ENCODE results near the gene FOXN3. TPM values are rescaled to one million over a fixed set of nuclear protein-coding genes. Genes with fewer than 3 reads are reported as not detected.

FOXN3 gene
- total RNA-seq, 1 donor: 84.0 TPM

DNA sequence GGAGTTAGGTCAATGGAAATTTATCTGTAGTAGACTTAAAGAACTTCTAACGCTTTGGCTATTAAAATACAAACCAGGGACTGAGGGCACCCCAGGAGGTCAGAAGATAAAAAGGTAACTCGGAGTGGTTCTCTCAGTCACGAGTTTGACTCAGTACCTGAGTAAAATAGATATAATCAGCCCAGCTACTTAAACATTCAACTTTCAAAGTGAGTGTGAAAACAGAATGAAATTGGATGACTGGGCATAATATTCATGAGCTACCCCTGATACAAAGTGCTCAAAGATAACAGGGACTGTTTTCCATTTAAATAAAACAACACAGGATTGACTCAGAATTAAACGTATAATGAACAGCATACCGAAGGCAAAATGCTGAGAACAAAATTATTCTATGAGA lies 75.0 kb downstream of the FOXN3 start:
- no peak for DNase-seq (ENCODE audit: low read depth in 2 of 3, low spot score in 2 of 3)

DNA sequence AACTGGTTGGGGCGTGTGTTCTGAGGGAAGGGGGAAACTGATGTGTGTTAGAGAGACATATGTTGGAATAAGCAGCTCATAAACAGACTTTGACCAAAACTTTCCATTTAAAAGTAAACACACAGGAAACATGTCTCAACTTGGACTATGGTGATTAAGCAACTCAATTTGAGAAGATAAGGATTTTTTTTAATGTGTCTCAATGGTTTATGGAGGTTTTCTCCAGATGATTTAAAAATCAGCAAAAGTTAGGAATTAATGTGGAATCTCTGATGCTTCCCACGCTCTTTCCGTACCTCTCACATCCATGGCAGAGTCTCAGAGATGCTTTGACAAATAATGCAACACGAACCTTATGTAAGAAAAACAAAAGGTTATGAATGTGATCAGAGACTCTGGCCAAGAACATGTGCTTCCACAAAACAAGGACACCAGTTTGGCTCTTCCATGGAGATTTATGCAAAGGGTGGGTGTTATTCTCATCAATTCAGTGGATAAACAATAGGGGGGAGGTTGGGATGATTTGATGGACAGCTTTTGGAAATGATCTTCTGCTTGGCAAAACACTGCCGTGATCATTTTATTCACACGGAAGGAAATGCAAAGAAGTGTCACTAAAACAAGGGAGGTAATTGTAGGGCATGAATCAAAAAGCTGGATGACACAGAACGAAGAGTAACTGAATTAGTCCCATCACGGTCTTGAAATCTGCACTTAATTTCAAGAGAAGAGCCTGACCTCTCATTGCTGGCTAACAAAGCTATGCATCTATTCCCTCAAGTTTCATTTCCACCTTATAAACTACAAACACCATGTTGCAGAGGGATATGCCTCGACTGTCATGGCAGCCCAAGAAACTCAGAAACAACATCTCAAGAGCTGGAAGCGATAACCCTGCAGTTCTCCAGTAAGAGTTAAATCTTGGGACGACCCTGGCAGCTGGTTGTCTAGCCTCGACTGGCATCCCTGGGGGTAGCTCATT lies 76.5 kb downstream of the FOXN3 start:
- DNase-seq (ENCODE audit: low read depth in 2 of 3, low spot score in 2 of 3): no peak

DNA sequence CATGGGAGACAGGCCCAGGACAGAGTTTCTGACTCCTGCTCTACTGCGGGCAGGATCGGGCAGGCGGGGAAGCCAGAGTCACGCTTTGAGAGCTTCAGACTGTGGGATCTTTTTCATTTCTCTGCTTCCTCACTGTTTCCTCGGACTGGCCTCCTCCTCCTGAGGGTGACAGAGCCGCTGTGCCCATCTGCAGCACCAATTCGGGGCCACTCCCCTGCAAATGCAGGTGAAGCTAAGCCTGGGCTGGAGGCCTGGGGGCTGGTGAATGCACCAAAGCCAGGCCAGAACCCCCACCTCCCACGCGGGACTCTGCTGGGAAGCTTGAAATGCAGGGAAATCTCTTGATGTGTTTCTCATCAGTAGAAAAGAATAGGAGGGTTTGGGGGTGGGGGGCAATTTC lies 77.5 kb downstream of the FOXN3 start:
- DNase-seq (ENCODE audit: low read depth in 2 of 3, low spot score in 2 of 3): no peak

DNA sequence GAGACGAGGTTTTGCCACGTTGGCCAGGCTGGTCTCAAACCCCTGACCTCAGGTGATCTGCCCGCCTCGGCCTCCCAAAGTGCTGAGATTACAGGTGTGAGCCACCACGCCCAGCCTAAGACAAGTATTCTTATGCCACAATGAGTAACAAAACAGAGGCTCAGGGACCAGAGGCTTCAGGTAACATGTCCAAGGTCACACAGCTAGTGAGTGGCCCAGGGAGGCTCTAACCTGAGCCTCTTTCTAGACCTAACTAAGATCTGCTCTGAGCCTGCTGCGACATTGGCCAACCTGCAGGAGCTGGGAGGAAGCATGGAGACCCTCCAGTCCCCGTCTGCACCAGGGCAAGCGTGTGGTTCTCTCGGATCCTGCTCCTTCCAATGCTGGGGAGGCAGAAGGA lies 77.9 kb downstream of the FOXN3 start:
- no peak for DNase-seq (ENCODE audit: low read depth in 2 of 3, low spot score in 2 of 3)

DNA sequence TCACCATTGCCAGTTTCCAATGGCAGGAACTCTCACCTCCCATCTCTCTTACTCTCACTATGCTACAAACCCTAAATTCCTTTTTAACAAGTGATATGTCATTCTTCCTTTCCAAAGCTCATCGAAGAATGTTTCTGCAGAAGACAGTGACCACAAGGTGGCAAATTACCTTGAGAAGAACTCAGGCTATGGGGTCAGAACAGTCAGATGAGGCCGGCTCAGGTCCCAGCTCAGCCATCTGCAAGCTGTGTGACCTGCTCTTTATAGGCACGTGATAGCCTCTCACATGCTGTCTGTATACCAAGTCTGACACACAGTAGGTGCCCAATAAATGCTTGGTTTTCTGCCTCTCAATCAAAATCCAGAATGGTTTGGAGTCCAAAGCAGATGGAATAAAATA lies 80.7 kb downstream of the FOXN3 start:
- DNase-seq (ENCODE audit: low read depth in 2 of 3, low spot score in 2 of 3): peak in 1 of 3 donors; percentile 26

DNA sequence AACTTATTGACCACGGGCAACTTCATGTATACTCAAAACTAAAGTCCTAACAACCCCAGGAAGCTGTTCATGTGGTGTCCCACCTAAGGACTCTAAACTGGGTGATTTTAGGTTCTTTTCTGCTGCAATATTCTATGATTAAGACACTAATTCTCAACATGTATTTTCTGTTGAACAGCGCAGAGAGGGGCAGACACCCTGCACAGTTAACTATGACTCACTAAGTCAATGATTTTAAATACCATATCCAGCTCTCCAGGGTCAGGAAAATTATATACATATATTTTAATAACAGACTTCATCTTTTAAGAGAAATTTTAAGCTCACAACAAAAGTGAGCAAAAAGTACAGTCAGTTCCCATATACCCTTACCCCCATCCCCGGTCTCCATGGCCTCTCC lies 85.0 kb downstream of the FOXN3 start:
- DNase-seq (ENCODE audit: low read depth in 2 of 3, low spot score in 2 of 3): no peak

DNA sequence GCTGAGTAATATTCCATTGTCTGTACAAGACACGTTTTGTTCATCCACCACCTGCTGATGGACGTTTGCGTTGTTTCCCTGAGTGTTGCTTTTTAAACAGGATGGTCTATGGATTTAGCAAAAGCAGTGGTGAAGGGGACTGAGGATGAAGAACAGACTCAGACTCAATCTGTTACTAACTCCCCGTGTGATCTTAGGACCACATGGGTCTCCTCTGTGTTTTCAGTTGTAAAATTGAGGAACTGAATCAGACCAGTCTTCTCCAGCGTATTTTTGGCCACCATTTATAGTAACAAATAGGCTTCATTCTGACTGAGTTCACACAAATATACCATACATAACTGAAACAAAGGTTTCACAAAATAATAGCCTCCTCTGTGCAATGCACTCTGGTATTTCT lies 85.6 kb downstream of the FOXN3 start:
- DNase-seq (ENCODE audit: low read depth in 2 of 3, low spot score in 2 of 3): no peak

DNA sequence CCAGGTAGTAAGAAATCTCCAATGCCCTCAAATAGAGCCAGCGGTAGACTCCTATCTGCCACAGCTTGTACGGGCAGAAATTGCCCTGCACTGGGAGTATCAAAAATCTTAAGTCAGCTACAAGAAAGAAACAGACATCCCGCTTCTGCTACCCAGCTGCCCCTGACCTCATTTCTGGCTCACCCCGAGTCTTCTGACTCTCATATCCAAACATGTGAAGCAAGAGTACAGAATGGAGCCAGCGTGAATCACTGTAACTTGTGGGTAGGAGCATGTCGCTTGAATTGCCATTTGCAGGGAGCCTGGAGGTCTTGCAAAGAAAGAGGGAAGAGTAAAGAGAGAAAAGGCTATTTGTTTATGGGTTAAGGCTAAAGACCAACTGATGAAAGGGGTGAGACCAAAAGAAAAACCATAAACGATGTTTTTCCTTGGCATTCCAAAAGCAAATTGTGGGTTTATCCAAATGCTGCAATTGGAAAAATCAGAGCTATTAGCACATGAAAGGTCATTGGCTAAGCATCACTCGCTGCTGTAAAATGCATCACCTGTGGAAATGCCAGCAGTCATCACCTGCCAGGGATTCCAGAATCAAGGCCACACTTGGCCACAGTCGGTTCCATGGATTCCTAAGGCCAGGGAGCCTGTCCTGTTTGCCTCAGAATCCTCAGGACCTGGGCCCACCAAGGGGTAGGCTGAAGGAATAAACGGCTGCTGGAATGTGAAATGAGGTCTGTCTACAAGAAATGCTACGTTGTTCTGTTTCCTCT lies 86.6 kb downstream of the FOXN3 start:
- DNase-seq (ENCODE audit: low read depth in 2 of 3, low spot score in 2 of 3): no peak

DNA sequence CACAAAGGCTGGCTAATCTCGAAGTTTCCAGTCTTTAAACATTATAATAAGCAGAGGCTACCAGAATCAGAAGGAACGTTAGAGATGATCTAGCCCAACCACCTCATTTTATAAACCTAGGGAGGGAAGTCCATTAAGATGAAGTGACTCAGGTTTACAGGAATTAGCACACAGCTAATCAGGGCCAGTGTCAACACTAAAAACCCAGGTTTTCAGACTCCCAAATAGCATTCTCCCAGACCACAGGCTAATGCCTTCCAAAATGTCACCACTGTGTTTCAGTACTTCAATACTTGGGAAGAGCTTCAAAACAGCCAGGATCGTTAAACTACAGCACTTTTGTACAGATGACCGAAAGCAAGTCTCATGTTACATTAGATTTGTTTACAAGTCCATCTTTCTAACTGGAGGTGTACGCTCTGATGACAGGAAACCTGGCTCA lies 89.2 kb downstream of the FOXN3 start:
- DNase-seq (ENCODE audit: low read depth in 2 of 3, low spot score in 2 of 3): no peak

DNA sequence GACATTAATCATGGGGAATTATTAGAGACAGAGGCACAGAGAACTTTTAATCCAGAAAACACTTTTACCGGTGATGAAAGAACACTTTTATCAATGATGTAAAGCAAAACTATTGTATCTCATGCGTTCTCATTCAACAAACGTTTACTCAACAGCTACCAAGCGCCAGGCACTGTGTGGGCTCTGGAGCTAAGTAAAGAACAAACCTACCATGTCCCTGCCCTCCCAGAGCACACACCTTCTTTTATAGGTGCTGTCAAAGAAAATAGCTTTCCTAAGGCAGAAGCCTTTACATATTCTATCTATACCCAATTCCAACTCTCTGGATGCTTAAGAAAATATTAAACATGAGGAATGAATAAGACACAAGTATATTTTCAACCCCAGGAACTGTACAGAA lies 91.1 kb downstream of the FOXN3 start:
- no peak for DNase-seq (ENCODE audit: low read depth in 2 of 3, low spot score in 2 of 3)

DNA sequence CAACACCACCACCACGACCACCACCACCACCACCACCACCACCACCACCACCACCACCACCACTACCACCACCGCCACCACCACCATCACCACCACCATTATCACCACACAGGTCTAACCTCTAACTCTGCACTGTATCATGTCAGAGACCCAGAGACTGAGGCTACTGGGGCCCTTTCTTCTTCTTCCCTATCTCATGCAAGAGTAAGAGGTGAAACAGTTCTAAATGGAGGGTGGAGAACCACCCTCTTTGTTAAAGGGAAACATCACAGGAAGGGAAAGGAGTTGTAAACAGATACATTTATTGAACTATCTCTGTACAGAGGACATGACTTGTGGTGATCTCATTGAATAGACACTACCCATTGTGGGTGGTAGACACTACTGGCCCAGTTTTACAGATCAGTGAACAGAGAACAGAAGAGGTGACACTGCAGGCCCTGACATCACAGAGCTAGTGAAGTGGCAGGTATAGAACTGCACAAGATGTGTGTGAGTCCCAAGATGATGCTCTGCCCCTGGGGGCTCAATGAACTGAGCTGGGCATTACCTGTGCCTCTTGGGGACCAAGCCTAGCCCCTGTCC lies 91.6 kb downstream of the FOXN3 start:
- DNase-seq (ENCODE audit: low read depth in 2 of 3, low spot score in 2 of 3): no peak

DNA sequence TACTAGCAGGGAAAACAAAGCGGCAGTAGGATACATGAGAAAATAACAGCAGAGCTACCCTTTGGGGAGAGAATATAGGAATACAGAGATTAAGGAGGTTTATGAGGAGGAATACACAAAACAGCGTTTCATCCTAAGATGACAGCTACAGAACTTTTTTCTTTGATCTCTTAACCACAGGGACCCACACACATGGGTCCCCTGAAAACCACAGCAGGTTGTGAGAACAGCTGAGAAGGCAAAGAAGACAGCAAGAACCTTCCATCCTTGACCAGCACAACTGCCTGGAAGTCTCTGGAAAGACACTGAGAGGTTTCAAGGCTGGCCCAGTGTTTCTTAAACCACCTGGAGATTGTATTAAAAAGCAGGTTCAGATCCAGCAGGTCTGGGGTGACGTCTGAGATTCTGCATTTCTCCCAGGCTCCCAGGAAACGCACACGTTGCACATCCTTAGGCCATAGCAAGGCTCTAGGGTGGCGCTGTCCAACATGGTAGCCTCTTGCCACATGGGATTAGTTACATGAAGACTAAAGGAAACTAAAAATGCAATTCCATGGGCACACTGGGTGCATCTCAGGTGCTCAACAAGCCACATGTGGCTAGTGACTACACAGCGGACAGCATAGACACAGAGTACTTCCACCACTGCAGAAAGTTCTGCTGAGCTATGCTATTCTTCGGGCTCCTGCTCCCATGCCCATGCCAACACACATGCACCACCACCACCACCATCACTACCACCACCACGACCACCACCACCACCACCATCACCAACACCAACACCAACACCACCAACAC lies 92.3 kb downstream of the FOXN3 start:
- DNase-seq (ENCODE audit: low read depth in 2 of 3, low spot score in 2 of 3): no peak

DNA sequence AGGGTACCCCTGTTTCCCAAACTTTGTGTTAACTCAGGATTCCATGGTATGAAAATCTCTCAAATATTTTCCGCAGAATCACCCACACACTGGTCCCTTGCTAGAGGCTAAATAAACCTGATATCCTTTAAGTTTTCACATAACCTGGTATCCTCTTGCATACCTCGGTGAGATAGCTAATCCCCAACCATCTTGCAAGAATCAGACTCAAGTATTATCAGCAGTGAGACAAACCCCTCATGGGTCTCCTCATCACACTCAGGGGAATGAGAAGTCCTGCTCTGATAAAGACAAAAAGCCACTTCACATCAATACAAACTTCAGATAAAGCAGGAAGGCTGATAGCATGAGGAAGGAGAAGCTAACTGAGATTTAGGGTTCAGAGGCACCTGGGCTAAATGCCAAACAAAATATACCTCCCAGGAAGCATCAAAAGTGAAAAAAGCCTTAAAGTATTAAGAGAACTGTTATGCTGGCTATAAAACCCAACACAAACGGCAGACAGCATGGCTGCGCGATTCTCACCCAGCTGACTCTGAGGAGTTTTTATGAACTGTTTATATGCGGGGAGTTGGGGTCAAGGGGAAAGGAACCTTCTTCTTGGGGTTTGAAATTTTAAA lies 96.5 kb downstream of the FOXN3 start:
- no peak for DNase-seq (ENCODE audit: low read depth in 2 of 3, low spot score in 2 of 3)

DNA sequence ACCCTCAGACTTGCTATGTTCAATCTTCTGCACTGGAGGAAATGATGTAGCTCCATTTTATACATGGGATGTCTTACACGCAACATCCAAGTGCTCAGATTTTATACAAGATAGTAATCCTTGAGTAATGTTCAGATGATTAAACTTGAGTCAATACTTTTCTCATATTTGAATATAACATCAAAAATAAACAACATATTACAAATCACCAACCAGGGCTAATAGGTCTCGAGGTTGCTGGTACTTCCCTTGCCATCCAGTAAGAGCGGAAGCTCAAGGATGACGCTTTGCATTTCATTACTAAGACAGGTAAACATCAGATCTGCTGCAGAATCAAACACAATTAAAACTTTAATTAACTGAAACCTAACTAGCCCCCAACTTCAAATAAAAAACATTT lies 97.3 kb downstream of the FOXN3 start:
- no peak for DNase-seq (ENCODE audit: low read depth in 2 of 3, low spot score in 2 of 3)

DNA sequence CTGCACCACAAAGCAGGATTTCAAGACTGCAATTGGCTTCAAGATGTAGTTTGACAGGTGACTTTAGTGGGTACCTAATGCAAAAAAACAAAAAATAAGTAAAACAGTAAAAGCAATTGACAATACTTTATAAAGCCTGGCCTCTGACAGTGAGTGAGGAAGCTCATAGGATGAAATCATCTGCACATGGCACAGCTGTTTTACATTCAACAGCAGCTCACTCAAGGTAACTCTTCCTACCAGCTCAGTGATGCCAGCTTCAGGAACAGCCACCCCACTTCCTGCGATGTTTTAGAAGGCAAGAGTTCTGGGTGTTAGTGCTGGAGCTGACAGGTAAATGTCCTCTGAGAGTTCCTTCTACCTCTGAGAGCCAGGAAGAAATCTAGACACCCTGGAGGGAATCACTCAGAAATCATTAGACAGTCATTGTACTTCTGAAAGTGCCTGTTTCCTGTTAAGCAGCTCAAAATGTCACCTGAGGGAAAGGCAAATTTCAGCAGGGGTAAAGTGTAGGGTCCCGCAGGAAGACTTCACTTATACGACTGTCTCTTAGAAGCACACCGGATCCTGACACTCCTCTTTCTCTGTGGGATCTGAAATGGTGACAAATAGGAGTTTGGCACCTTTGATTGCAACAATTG lies 99.9 kb downstream of the FOXN3 start:
- DNase-seq (ENCODE audit: low read depth in 2 of 3, low spot score in 2 of 3): no peak

DNA sequence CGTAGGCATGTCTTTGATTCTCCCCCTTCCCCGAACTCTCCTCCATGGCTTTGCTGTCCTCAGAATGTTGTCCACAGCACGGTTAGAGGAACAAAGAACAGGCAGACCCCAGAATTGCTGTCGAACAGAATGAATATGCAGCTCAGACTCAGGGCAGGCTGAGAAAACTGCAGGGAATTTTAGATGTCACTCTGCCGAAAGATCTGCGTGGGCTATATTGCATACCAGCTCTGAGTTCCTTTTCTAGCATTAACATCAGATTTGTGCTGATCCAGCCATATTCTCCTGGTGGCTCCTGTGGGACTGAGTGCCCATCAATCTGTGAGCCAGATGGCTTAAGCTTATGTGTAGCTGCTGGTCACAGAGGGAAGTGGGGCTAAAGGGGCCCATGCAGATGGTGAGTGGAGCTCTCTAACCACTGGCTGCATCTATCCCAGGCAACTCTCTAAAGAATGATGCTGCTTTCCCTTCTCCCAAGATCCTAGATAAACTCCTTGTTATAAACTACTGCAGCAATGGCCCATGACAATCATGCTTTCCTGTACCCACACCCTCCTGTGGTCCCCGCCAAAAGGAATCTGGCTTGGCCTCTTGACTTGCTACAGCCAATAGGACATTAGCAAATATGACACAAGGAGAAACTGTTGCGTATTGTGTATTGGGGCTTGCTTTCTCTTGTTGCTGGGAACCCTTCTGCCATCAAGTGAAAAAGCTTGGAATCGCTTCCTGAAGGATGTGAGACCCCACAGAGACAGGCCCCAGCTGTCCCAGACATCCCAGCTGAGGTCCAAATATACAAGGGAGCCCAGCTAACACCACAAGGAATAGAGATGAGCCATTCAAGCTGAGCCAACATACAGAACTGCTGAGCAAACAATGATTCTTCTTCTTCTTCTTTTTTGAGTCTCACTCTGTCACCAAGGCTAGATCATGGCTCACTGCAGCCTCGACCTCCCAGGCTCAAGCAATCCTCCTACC lies 101.3 kb downstream of the FOXN3 start:
- no peak for DNase-seq (ENCODE audit: low read depth in 2 of 3, low spot score in 2 of 3)

DNA sequence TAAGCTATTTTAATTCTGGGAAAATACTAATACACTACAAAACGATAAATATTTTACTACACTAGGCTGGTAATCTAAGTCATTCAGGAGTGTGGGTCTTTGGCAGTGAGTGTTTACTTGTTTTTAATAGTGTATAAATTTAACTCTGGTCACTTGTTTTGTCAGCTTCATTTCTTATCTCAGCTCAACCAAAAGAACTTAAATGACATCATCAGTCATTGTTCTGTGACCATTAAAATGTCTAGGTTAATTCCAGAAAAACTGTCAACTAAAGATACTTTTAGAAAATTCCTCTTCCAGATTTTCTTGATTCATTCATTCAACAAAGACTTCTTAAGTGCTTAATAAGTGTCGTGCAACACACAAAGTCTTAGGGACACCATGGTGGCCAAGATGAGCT lies 102.8 kb downstream of the FOXN3 start:
- no peak for DNase-seq (ENCODE audit: low read depth in 2 of 3, low spot score in 2 of 3)

DNA sequence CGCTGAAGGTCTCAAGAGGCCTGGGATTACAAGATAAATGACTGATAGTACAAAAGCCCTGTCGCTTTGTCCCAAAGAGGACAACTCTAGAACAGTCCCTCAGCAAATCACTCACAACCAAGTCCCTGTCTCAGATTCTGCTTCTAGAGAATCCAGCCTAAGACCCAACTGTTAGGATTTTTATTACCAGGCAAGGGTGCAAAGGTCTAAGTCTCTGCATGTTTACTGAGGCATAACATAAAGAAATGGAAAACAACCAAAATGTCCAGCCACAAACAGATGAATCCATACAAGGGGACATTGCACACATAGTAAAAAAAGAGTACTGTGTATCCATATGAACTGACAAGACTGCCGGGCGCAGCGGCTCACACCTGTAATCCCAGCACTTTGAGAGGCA lies 104.1 kb downstream of the FOXN3 start:
- no peak for DNase-seq (ENCODE audit: low read depth in 2 of 3, low spot score in 2 of 3)

DNA sequence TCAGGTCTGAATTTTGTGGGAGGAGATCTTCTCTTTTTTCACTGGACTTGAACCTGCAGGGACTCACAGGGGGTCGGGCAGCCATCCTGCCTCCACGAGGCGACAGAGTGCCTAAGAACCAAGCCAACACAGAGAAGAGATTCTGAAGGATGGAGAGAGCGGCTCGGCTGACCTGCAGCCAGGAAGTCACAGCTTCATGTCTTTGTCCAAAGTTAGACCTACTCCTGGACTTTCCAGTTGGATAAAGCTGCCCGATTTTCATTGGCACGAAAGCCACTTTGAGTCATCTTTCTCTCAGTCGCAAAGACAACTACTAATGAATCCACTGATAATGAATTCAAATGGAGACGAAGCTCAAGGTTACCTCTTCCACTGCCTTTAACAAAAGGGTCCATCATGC lies 106.8 kb downstream of the FOXN3 start:
- no peak for DNase-seq (ENCODE audit: low read depth in 2 of 3, low spot score in 2 of 3)

All from hematopoietic multipotent progenitor cell (in vitro differentiated cells).